22Rv1 (cell line): Measurements from ENCODE around the gene SGCD.

Experiments
- CTCF ChIP-seq: fragments of 450-650 bp; IDR thresholded peaks from 2 replicates; pipeline ENCODE4 v1.5.1; 2017; ENCODE audit warnings: mild to moderate bottlenecking
- ZFX ChIP-seq: fragments of 450-650 bp; IDR thresholded peaks from 2 replicates; pipeline ENCODE4 v1.6.1; 2017; ENCODE audit warnings: antibody characterized with exemption, borderline replicate concordance

DNA sequence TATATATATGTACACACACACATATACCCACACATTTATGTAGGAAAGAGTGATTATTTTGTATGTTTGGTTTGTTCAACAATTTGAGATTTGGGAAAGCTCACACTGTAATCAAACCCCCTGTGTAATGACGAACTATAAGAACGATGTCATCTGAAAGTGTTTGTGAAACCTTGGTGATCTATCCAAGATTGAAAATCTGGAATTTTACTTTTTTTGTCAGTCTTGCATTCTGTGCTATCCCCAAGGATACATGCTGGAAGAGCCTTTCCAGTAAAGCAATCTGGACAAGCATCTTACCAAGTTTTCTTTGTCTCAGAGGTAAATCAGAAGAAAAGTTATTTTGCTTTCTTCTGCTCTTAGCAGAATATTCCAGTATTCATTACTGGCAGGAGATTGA is 23.3 kb downstream of the SGCD start:
- TF ChIP-seq CTCF, result no peak
- no peak for TF ChIP-seq ZFX
